NT2/D1 (cell line): Measurements from ENCODE around the gene MEGF10.

Experiments used
- SUZ12 ChIP-seq: IDR thresholded peaks from 2 replicates; pipeline ENCODE4 v1.6.1; 2011; ENCODE audit not compliant: insufficient read length, insufficient read depth; ENCODE audit errors: extremely low read depth
- YY1 ChIP-seq: IDR thresholded peaks from 2 replicates; pipeline ENCODE4 v1.6.1; 2011; ENCODE audit not compliant: insufficient read length, insufficient read depth
- ZNF274 ChIP-seq: IDR thresholded peaks from 2 replicates; pipeline ENCODE4 v1.6.1; 2011; ENCODE audit warnings: mild to moderate bottlenecking, low read depth, low read length

DNA sequence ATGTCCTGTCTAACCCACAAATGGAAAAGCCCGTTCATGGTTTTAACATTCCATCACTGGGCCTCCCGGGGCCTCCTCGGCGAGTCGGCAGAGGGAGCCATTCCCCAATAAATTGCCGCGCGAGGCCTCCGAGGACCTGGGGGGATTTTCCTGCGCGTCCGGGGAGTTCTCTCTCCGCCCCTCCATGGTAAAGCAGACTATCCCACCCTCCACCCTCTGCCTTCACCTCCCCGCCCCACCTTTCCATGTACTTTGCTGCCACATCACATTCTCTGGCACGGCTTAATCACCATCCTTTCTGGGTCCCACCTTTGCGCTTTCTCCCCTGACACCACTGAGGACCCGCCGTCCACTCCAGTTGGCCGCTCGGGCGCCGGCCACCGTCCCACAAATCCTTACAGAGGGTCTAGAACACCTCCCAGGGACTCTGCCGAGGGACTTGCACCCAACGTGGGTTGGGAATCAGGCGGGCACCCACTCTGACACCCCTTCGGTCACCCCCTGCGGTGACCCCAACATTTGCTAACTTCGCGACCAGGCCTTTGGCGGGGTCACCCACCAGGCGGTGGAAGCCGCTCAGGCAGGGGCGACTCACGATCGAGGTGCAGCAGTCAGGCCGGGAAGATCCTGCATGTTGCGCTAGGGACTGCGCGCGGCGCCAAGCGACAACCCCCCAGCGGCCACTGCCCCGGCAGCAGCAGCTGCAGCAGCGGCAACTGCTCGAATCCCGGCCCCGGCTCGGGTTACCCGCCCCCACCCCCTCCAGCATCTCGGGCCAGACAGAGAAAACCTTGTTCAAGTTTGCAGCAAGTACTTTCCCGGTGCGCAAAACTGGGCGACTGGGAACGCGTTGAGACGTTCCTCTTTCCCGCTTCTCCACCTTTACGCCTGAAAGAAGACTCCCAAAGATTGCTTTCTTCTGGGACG is at the start of gene MEGF10:
- TF ChIP-seq ZNF274: no peak
- no peak for TF ChIP-seq YY1
- no peak for TF ChIP-seq SUZ12
